Brain pericyte (primary cell): ENCODE results near the gene ETDC.
A peak's percentile ranks its signal among the peaks of the same experiment; 100 is the strongest.
"Not testable (repeated sequence)": the region's sequence is repeated elsewhere in the genome, so short reads cannot be mapped to it uniquely, and the experiment has no call there.

Experiments
- DNase-seq: peaks from one replicate; pipeline ENCODE4 v3.0.0-alpha.2; 2012; ENCODE audit warnings: low read depth, low spot score

ETDC gene

DNA sequence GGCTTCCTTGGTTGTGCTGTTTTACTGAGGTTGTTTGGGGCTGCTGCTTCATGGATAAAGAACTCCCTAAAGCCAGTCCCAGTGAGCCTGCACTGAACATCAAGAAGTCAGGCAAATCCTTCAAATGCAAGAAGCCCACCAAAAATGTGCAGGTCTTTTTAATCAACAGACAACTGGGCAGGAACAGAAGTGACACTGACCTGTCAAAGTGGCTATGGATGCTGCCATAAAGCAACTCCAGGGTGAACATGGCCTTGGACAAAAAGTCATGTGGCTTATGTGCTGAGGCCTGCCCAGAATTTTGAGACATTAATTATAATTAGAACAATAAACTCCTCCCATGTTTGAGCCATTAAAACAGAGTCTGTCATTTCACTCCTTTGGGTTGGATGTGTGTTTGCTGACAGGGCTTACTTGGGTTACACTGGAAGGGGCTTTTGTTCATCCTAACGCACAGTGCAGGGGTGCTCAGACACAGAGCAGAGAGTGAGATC lies at the start of gene ETDC:
Gene ETDC, plus strand, starts transcription at position 51 of the 494 bp plus-strand sequence. Its CDS starts 0 bp downstream, at position 51.
- no peak for DNase-seq

GRCh38 chrX:135260976-135261375 lies 48.3 kb upstream of the ETDC start:
- not testable (repeated sequence) for DNase-seq

DNA sequence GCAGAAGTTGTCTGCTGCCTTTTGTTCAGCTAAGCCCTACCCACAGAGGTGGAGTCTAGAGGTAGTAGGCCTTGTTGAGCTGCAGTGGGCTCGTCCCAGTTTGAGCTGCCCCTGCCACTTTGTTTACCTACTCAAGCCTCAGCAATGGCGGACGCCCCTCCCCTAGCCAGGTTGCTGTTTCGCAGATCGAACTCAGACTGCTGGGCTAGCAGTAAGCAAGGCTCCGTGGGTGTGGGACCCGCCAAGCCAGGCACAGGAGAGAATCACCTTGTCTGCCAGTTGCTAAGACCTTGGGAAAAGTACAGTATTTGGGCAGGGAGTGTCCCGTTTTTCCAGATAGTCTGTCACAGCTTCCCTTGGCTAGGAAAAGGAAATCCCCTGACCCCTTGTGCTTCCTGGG lies 45.9 kb upstream of the ETDC start:
- not testable (repeated sequence) for DNase-seq

- no peak for DNase-seq
Observed at GRCh38 chrX:135264206-135264605, 45.1 kb upstream of the ETDC start.

DNA sequence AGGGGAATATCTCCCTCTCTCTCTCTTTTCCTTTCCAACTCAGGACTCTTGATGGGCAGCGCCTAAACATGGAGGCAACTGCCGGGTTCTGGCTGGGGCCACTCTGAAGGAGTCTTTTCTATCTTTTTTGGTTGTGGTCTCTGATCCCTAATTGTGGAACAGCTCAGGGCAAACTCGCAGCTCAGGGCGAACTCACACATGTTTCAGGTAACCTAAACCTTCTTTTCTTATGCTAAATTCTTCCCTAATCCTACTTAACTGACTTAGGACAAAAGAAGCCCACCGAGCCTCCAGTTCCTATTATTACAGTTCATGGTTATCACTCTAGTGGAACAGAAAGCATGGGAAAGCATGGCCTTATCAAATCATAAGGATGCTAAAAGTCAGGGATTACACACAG lies 36.1 kb upstream of the ETDC start:
- DNase-seq: no peak

DNA sequence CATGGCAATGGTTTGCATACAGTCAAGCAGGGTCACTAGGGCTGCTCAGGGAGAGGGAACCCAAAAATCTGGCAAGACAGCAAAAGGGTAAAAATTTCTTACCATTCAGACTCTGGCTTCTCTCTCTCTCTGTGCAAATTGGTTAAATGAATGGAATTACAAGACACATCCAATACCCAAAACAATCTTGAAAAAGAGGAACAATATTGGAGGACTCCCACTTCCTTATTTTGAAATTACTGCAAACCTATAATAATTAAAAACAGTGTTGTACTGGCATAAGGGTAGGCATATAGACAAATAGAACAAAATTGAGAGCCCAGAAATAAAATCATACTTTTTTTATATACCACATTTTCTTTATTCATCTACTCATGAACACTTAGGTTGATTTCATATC lies 33.3 kb upstream of the ETDC start:
- DNase-seq: no peak

DNA sequence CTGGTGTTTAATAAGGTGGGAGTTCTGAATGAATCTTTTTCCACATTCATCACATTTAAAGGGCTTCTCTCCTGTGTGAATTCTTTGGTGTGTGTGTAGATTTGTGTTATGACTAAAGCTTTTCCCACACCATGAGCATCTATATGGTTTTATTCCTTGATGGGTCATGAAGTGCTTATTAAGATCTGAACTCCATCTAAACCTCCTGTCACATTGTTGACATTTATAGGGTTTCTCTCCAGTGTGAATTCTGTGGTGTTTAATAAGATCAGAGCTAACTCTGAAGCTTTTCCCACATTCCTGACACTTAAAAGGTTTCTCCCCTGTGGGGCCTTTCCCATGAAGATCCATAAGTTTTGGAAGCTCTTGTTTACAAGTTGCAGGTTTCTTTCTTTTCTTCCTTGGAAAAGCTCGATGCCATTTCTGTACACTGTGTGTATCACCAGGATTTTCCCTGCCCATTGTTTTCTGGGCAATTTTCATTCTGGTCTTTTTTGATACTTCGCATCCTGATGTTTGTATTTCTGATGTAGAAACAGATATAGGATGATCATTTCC lies 21.9 kb upstream of the ETDC start:
- DNase-seq: no peak

DNA sequence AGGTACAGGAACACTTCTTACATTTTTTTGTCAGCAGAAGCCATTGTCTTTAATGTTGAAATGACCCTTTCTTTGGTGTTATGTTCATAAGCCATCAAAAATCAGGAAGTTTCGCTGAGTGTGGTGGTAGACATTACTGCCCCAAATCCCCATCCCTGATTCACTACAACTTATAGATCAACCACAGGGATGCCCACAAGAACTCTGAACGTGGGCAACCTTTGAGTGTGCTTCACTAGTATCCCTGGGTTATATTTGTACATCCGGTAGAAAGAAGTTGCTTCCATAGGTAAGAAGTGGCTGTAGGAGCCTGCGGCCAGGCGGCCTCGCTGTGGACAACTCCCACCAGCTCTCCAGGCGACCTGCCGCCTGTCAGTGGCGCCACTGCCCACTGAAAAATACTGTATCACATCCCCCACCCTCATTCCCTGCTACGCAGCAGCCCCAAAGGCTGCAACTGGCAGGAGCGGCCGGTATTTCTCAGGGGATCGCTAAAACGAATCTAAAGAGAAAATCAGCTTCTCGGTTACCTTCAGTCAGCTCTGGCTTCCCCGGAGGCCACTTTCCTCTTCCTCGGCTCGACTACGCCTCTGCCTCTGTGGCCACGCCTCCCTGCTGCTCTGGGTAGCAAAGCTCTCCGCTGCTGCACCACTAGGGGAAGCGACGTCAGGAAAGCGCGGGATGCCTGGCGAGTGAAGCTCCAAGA lies 13.9 kb upstream of the ETDC start:
- no peak for DNase-seq

GRCh38 chrX:135295944-135296305 lies 13.4 kb upstream of the ETDC start:
- no peak for DNase-seq

- no peak for DNase-seq
Observed at GRCh38 chrX:135302269-135302873, 6.9 kb upstream of the ETDC start.

GRCh38 chrX:135304741-135305140 lies 4.5 kb upstream of the ETDC start:
- DNase-seq: no peak

DNA sequence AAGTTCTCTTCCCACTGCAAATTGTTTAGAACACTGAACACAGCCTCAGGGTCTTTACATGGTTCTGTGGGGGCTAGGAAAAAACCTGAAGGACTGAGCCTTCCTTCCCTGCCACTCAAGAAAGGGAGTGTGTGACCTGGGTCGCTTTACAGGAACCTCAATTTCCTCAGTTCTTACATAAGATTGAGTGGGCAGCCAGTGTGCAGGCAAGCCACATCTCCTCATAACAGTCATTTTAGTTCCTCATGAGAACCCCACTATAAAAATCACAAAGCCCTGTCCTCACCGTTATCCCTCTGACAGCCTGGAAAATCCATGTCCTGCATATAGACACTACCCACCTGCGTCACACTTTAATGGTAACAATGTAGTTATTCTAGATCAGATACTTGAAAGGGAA lies 2.1 kb upstream of the ETDC start:
- no peak for DNase-seq

GRCh38 chrX:135308345-135308855 lies 880 bp upstream of the ETDC start:
- DNase-seq: no peak

- no peak for DNase-seq
Observed at GRCh38 chrX:135315864-135316263, 6.6 kb downstream of the ETDC start.

DNA sequence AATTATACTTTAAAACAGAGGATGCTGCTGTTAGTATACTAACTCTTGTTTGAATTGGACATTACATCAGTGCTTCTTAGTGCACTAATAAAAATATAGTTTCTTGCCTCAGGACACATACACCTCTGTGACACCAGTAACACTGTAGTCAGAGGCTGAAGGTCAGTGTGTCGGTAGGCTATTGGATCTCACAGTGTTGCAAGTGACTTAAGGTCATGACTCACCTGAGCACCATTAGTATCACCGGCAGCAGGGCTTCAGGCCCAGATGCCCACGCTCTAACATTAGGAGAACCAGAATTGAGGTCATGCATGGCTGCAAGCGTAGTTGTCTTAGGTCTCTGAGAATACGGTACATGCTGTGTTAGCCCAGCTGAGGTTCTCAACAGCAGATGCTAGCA lies 15.2 kb downstream of the ETDC start:
- no peak for DNase-seq

GRCh38 chrX:135325036-135325818 lies 15.9 kb downstream of the ETDC start:
- not testable (repeated sequence) for DNase-seq

DNA sequence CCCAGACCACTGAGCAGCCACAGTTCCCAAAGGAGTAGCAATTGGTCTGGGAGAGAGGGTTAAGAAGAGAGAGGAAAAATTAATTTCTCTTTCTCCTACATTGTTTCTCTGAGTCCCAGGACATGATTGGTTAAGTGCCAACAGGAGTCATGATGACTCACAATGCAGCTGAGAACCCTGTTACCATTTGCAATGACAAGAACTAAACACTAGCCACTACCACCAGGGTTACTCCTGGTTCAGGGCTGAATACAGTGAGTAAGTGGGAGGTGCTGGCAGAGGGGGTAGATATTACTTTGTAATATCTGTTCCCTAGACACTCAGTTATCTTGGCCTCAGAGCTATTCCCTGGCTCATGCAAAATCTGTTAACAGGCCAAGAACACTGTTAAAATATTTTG lies 18.0 kb downstream of the ETDC start:
- DNase-seq: no peak

DNA sequence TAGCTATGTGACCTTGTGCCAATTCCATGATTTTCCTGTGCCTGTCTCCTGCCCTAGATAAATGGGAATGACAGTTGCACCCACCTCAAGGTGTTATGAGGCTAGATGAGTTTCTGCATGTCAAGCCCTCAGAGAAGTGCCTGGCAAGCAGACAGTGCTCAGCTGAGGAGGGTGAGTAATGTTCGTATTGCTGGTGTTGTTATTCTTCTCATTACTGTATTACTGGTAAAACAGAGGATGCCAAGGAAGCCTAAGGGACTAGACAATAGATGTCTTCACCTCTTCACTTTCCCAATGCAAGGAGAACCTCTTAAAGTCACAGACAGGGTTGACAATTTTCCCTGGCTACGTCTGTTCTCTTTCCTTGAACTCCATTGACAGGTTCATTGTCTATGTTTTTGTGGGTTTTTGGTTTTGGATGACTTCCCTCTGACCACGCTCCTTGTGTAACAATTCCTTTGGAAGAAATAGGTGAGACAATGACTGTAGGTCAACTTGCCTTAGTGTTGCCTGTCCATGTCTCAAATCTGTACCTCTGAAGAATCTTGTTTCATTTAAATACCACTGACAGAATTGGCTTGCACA lies 19.2 kb downstream of the ETDC start:
- DNase-seq: no peak

DNA sequence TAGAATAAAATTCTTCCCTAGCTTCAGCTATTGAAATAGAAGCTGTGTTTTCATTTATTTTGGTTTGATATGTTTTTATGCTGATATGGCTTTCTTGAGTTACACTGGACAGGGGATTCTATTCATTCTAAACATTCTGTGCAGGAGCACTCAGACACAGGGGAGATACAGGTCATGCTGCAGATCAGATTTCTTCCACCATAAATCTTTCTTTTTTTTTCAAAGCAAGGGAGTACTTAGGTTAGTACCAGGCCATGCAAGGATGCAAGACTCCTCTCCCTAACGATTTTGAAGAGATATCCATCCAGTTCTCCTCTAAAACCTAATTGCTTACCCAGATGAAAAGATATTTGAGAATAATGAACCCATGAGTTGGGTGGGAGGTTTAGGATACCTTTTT lies 21.4 kb downstream of the ETDC start:
- no peak for DNase-seq

- no peak for DNase-seq
Observed at GRCh38 chrX:135331525-135331924, 22.2 kb downstream of the ETDC start.

DNA sequence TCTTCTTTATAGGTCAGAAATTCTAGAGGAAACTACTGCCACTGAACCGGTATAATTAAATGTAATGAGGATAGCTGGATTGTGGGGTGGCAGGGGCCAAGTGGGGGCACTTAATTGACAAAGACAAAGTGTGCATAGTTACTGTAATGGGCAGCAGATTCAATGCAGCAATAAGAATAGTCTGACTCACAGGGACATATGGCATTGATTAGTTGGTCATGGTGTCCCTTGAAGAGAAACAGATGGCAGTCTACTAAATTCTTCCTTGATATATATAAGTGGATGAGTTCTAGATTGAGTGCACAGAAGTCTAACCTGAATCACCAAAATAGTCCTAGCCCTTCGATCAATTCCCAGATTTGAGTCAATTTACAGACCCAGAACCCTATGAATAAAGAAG lies 31.6 kb downstream of the ETDC start:
- DNase-seq: no peak

GRCh38 chrX:135345107-135345589 lies 35.9 kb downstream of the ETDC start:
- peak; percentile 38 for DNase-seq
